WTC11 (cell line): Measurements from ENCODE around the gene LAT. TPM values are rescaled to one million over a fixed set of nuclear protein-coding genes. Genes with fewer than 3 reads are reported as not detected.
"Not testable (repeated sequence)": the region's sequence is repeated elsewhere in the genome, so short reads cannot be mapped to it uniquely, and the experiment has no call there.

Experiments
- ATAC-seq: fragments of 200-7000 bp; cut with Tn5 transposase; 2 replicates; pipeline ENCODE4 v1.10.0; 2021; ENCODE audit warnings: mild to moderate bottlenecking, moderate library complexity
- CTCF ChIA-PET: fragments of 300-600 bp; sonication (Branson Sonifier 250); formaldehyde crosslinking; loops from one replicate; lab custom pipeline; 2021; ENCODE audit warnings: antibody characterized with exemption; lab: Charles Lee
- POLR2A ChIA-PET: fragments of 350-600 bp; sonication (Branson Sonifier 250); formaldehyde crosslinking; loops from one replicate; lab custom pipeline; 2021; ENCODE audit warnings: antibody characterized with exemption; lab: Charles Lee
- DNase-seq: peaks from one replicate; pipeline ENCODE4 v3.0.0; 2021; ENCODE audit warnings: low spot score
- H3K27ac Mint-ChIP-seq: 2 replicates; pipeline ENCODE4 v1.8.0; 2021; ENCODE audit warnings: mixed read lengths
- H3K27me3 Mint-ChIP-seq: 2 replicates; pipeline ENCODE4 v1.8.0; 2021; ENCODE audit warnings: low read depth, mild to moderate bottlenecking, moderate library complexity, mixed read lengths
- H3K36me3 Mint-ChIP-seq: 2 replicates; pipeline ENCODE4 v1.8.0; 2021; ENCODE audit warnings: mixed read lengths
- H3K4me1 Mint-ChIP-seq: 2 replicates; pipeline ENCODE4 v1.8.0; 2022; ENCODE audit warnings: mixed read lengths
- H3K4me3 Mint-ChIP-seq: 2 replicates; pipeline ENCODE4 v1.8.0; 2021; ENCODE audit warnings: mild to moderate bottlenecking, moderate library complexity, mixed read lengths
- H3K9me3 Mint-ChIP-seq: 2 replicates; pipeline ENCODE4 v1.8.0; 2021; ENCODE audit warnings: mixed read lengths
- CTCF ChIP-seq: fragments of 200-600 bp; IDR thresholded peaks from 2 replicates; pipeline ENCODE4 v1.8.0; 2022; ENCODE audit warnings: antibody characterized with exemption
- HMGA2 ChIP-seq: fragments of 250-450 bp; sonication (Bioruptor Pico); IDR thresholded peaks from 2 replicates; pipeline ENCODE4 v1.4.0; 2021; ENCODE audit warnings: mild to moderate bottlenecking, moderate library complexity
- IRF1 ChIP-seq: sonication (generic); formaldehyde crosslinking; IDR thresholded peaks from 2 replicates; pipeline ENCODE4 v1.8.0; 2023; ENCODE audit warnings: missing genetic modification reagents
- JUN ChIP-seq: sonication (generic); formaldehyde crosslinking; IDR thresholded peaks from 2 replicates; pipeline ENCODE4 v1.8.0; 2023; ENCODE audit warnings: mild to moderate bottlenecking, missing genetic modification reagents
- MYBL2 ChIP-seq: sonication (generic); formaldehyde crosslinking; IDR thresholded peaks from 2 replicates; pipeline ENCODE4 v1.8.1; 2023; ENCODE audit warnings: mild to moderate bottlenecking, moderate library complexity, missing genetic modification reagents
- NFATC4 ChIP-seq: fragments of 250-450 bp; sonication (Bioruptor Pico); IDR thresholded peaks from 2 replicates; pipeline ENCODE4 v1.9.0; 2021; ENCODE audit warnings: mild to moderate bottlenecking
- NFE2L1 ChIP-seq: sonication (generic); formaldehyde crosslinking; IDR thresholded peaks from 2 replicates; pipeline ENCODE4 v1.8.1; 2023; ENCODE audit warnings: missing genetic modification reagents
- NFYB ChIP-seq: sonication (generic); formaldehyde crosslinking; conservative IDR thresholded peaks from 2 replicates; pipeline ENCODE4 v1.8.0; 2022; ENCODE audit warnings: low read depth, missing genetic modification reagents
- NR2C2 ChIP-seq: sonication (generic); formaldehyde crosslinking; IDR thresholded peaks from 2 replicates; pipeline ENCODE4 v1.8.0; 2022; ENCODE audit warnings: mild to moderate bottlenecking, missing genetic modification reagents
- NR3C1 ChIP-seq: sonication (generic); formaldehyde crosslinking; conservative IDR thresholded peaks from 2 replicates; pipeline ENCODE4 v1.8.1; 2023; ENCODE audit warnings: low read depth, mild to moderate bottlenecking, missing genetic modification reagents
- PRDM15 ChIP-seq: sonication (generic); formaldehyde crosslinking; IDR thresholded peaks from 2 replicates; pipeline ENCODE4 v1.8.0; 2022; ENCODE audit warnings: missing genetic modification reagents
- SOX15 ChIP-seq: fragments of 250-450 bp; sonication (Bioruptor Pico); IDR thresholded peaks from 2 replicates; pipeline ENCODE4 v1.9.0; 2021; ENCODE audit warnings: mild to moderate bottlenecking
- TCF7 ChIP-seq: sonication (generic); formaldehyde crosslinking; IDR thresholded peaks from 2 replicates; pipeline ENCODE4 v1.8.0; 2022; ENCODE audit warnings: mild to moderate bottlenecking, low read depth, missing genetic modification reagents, moderate library complexity
- ZNF281 ChIP-seq: sonication (generic); formaldehyde crosslinking; IDR thresholded peaks from 2 replicates; pipeline ENCODE4 v1.8.0; 2023; ENCODE audit warnings: mild to moderate bottlenecking, missing genetic modification reagents
- ZNF396 ChIP-seq: fragments of 250-450 bp; sonication (Bioruptor Pico); IDR thresholded peaks from 2 replicates; pipeline ENCODE4 v1.8.0; 2021; ENCODE audit warnings: mild to moderate bottlenecking, moderate library complexity, borderline replicate concordance
- total RNA-seq: library from RNA; stranded (reverse); gene quantifications from 3 replicates; pipeline ENCODE4 v1.2.3, GENCODE V29; 2021

Gene LAT
- total RNA-seq, 1 experiment from 2014 or later: 5.6 TPM

DNA sequence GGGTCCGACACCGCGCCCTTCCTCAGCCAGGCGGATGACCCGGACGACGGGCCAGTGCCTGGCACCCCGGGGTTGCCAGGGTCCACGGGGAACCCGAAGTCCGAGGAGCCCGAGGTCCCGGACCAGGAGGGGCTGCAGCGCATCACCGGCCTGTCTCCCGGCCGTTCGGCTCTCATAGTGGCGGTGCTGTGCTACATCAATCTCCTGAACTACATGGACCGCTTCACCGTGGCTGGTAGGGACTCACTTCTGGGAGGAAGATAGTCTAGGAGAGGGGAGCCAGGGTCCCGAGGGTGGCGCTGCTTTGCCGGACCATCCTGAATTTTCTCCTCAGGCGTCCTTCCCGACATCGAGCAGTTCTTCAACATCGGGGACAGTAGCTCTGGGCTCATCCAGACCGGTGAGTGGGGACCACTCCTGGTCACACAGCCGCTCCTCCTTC, 9.7 kb upstream of the LAT start (continued):
- no peak for TF ChIP-seq NR2C2 (CRISPR knock-in tag)
- no peak for TF ChIP-seq HMGA2 (CRISPR knock-in tag)

- peak; percentile 54 for ATAC-seq
- TF ChIP-seq JUN (CRISPR knock-in tag) (no peak), CTCF (peak; percentile 44; the same call in 1 of the 2 replicates), PRDM15 (CRISPR knock-in tag) (no peak), NFATC4 (no peak), IRF1 (CRISPR knock-in tag) (no peak), ZNF396 (CRISPR knock-in tag) (no peak)
- H3K36me3 Mint-ChIP-seq: peaks cover 15% of the 10 kb centered on the region
- H3K27me3 Mint-ChIP-seq: no peaks in the 10 kb centered on the region
- H3K27ac Mint-ChIP-seq: no peak overlapping the region
- H3K4me1 Mint-ChIP-seq: peaks cover 7% of the 10 kb centered on the region
- peak; percentile 55 for DNase-seq
- peaks cover 4% of the 10 kb centered on the region; the same call in 1 of the 2 replicates for H3K9me3 Mint-ChIP-seq
- peak overlapping the region; percentile 1; the same call in 1 of the 2 replicates for H3K4me3 Mint-ChIP-seq
- ChIA-PET POLR2A (interaction anchor here (1.4 kb wide), 1 partner anchor 26 kb away, joined by 3 read pairs; no protein-coding TSS in a partner anchor), CTCF (interaction anchor here (0.8 to 1.9 kb wide), 16 partner anchors 9 to 132 kb away, joined by 3 to 9 read pairs (median 6); partner anchors contain the start of genes NFATC2IP and TUFM)
Observed at GRCh38 chr16:28977703-28978662, 6.9 kb upstream of the LAT start.

DNA sequence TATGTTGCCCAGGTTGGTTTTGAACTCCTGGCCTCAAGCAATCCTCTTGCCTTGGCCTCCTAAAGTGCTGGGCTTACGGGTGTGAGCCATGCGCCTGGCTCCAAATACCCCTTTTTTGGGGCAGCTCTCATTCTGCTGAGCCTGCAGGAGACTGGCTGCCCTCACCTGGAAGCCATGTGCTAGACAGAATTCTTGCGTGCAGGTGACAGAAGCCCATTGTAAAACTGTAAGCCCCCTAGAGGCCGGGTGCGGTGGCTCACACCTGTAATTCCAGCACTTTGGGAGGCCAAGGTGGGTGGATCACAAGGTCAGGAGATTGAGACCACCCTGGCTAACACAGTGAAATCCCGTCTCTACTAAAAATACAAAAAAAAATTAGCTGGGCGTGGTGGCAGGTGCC, 4.5 kb upstream of the LAT start:
- peak; percentile 22 for ATAC-seq
- CTCF ChIA-PET: interaction anchor here (0.6 to 1.9 kb wide), 5 partner anchors 12 to 44 kb away, joined by 3 to 5 read pairs (median 3); partner anchors contain the start of gene NFATC2IP
- H3K27me3 Mint-ChIP-seq: not testable (repeated sequence)
- DNase-seq: peak; percentile 39
- 0 out of 2 replicates have a peak, but pooled peaks have one; percentile 13 for TF ChIP-seq CTCF
- TF ChIP-seq, all 79 proteins: peak for 1; not testable (repeated sequence) for 78
- POLR2A ChIA-PET, H3K4me3 Mint-ChIP-seq, H3K9me3 Mint-ChIP-seq, H3K4me1 Mint-ChIP-seq, H3K27ac Mint-ChIP-seq: not testable (repeated sequence)
- H3K36me3 Mint-ChIP-seq: peaks cover 24% of the 10 kb centered on the region

- Mint-ChIP-seq H3K27ac (no peak overlapping the region), H3K9me3 (peaks cover 4% of the 10 kb centered on the region; the same call in 1 of the 2 replicates), H3K36me3 (peaks cover 24% of the 10 kb centered on the region), H3K4me3 (no peak overlapping the region), H3K27me3 (no peaks in the 10 kb centered on the region), H3K4me1 (no peaks in the 10 kb centered on the region)
- ATAC-seq (no peak), DNase-seq (no peak)
- POLR2A ChIA-PET: no interaction called here
- CTCF ChIA-PET: interaction anchor here (0.6 to 1.5 kb wide), 9 partner anchors 13 to 1849 kb away, joined by 3 to 5 read pairs (median 3); partner anchors contain the start of gene NFATC2IP
- TF ChIP-seq NFE2L1 (no peak), NFYB (no peak), TCF7 (CRISPR knock-in tag) (no peak), NFATC4 (no peak), HMGA2 (CRISPR knock-in tag) (no peak), ZNF281 (no peak), MYBL2 (CRISPR knock-in tag) (no peak), SOX15 (CRISPR knock-in tag) (no peak), NR3C1 (CRISPR knock-in tag) (no peak)
Observed at GRCh38 chr16:28980929-28981328, 3.9 kb upstream of the LAT start.
